ENCODE results near the gene CAMP. TPM values are rescaled to one million over a fixed set of nuclear protein-coding genes. Genes with fewer than 3 reads are reported as not detected.
A peak's percentile ranks its signal among the peaks of the same experiment; 100 is the strongest.
"Not testable (repeated sequence)": the region's sequence is repeated elsewhere in the genome, so short reads cannot be mapped to it uniquely, and the experiment has no call there.

The CAMP gene
- total RNA-seq, 2 donors from 2014 or later: 1.5 TPM; not detected in 1

GRCh38 chr3:48208076-48208475 is 15.2 kb upstream of the CAMP start:
- DNase-seq (ENCODE audit: low spot score): no peak
- no peak overlapping the region for H3K4me3 ChIP-seq

DNA sequence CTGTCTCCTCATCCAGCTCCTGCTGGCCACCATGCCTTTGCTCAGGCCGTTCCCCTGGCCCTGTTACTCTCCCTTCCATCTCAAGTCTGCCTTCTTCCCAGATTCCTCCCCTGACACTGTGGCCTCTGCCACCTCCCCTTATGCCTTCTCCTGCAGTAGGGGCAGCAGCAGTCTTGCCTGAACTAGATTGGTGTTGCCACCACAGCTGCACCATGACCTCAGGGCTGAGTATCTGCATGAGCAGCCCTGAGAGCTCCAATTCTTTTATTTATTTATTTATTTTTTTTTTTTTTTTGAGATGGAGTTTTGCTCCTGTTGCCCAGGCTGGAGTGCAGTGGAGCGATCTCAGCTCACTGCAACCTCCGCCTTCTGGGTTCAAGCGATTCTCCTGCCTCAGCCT is 13.8 kb upstream of the CAMP start:
- no peaks in the 10 kb centered on the region for H3K27me3 ChIP-seq
- H3K4me3 ChIP-seq: no peak overlapping the region
- H3K4me1 ChIP-seq: no peaks in the 10 kb centered on the region
- H3K27ac ChIP-seq: no peak overlapping the region
- TF ChIP-seq, protein P1, sequence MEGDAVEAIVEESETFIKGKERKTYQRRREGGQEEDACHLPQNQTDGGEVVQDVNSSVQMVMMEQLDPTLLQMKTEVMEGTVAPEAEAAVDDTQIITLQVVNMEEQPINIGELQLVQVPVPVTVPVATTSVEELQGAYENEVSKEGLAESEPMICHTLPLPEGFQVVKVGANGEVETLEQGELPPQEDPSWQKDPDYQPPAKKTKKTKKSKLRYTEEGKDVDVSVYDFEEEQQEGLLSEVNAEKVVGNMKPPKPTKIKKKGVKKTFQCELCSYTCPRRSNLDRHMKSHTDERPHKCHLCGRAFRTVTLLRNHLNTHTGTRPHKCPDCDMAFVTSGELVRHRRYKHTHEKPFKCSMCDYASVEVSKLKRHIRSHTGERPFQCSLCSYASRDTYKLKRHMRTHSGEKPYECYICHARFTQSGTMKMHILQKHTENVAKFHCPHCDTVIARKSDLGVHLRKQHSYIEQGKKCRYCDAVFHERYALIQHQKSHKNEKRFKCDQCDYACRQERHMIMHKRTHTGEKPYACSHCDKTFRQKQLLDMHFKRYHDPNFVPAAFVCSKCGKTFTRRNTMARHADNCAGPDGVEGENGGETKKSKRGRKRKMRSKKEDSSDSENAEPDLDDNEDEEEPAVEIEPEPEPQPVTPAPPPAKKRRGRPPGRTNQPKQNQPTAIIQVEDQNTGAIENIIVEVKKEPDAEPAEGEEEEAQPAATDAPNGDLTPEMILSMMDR (IDR thresholded peaks at IDR 0.05): no peak
- DNase-seq (ENCODE audit: low spot score): no peak
- no peaks in the 10 kb centered on the region for H3K36me3 ChIP-seq
- H3K9me3 ChIP-seq: no peaks in the 10 kb centered on the region

More at GRCh38 chr3:48208076-48208475, 15.2 kb upstream of the CAMP start:
- TF ChIP-seq, protein P1 (IDR thresholded peaks at IDR 0.05): no peak
- Histone ChIP-seq H3K36me3 (no peaks in the 10 kb centered on the region), H3K4me1 (no peaks in the 10 kb centered on the region), H3K27ac (no peak overlapping the region), H3K27me3 (no peaks in the 10 kb centered on the region), H3K9me3 (no peaks in the 10 kb centered on the region)

GRCh38 chr3:48210534-48210933 is 12.8 kb upstream of the CAMP start:
- H3K27me3 ChIP-seq; H3K36me3 ChIP-seq; H3K9me3 ChIP-seq; H3K4me3 ChIP-seq; DNase-seq (ENCODE audit: low spot score); H3K27ac ChIP-seq: not testable (repeated sequence)
- H3K4me1 ChIP-seq: peaks cover 0 to 10% of the 10 kb centered on the region in 2 donors

DNA sequence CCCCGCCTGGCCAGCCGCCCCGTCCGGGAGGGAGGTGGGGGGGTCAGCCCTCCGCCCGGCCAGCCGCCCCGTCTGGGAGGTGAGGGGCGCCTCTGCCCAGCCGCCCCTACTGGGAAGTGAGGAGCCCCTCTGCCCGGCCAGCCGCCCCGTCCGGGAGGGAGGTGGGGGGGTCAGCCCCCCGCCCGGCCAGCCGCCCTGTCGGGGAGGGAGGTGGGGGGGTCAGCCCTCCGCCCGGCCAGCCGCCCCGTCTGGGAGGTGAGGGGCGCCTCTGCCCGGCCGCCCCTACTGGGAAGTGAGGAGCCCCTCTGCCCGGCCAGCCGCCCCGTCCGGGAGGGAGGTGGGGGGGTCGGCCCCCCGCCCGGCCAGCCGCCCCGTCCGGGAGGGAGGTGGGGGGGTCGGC is 11.5 kb upstream of the CAMP start:
- H3K4me1 ChIP-seq: peaks cover 0 to 22% of the 10 kb centered on the region in 2 donors
- DNase-seq (ENCODE audit: low spot score); H3K9me3 ChIP-seq: not testable (repeated sequence)

DNA sequence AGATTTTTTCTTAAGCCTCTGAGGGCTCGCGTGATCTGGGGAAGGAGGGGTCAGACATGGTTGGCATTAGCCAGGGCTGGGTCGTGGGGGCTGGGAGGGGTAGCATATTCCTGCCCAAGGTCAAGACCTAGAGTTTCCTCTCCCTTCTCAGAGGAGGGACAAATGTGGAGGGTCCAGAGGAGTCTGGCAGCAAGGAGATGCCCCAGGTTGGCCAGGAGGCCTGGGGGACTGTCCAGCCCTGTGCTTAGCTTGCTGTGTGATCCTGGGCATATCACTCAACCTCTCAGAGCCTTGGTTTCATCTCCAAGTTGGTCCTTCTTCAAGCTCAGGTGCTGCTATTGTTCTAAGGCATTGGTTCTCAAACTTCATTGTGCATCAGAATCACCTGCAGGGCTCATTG is 9.1 kb upstream of the CAMP start:
- DNase-seq (ENCODE audit: low spot score): no peak
- H3K27ac ChIP-seq: no peak overlapping the region
- no peaks in the 10 kb centered on the region for H3K36me3 ChIP-seq
- no peaks in the 10 kb centered on the region for H3K27me3 ChIP-seq
- H3K4me1 ChIP-seq: peaks cover 0 to 22% of the 10 kb centered on the region in 2 donors
- H3K9me3 ChIP-seq: no peaks in the 10 kb centered on the region
- TF ChIP-seq, protein P1 (IDR thresholded peaks at IDR 0.05): no peak
- H3K4me3 ChIP-seq: no peak overlapping the region

More for the DNA sequence above, 11.5 kb upstream of the CAMP start:
- H3K27me3 ChIP-seq, H3K4me3 ChIP-seq, H3K27ac ChIP-seq, H3K36me3 ChIP-seq: not testable (repeated sequence)

GRCh38 chr3:48215019-48215418 is 8.3 kb upstream of the CAMP start:
- Histone ChIP-seq H3K27me3 (no peaks in the 10 kb centered on the region), H3K27ac (peak overlapping the region; percentile 77), H3K4me1 (peaks cover 0 to 22% of the 10 kb centered on the region in 2 donors), H3K36me3 (no peaks in the 10 kb centered on the region), H3K9me3 (no peaks in the 10 kb centered on the region), H3K4me3 (no peak overlapping the region)
- no peak for DNase-seq (ENCODE audit: low spot score)
- TF ChIP-seq, protein P1 (IDR thresholded peaks at IDR 0.05): no peak

DNA sequence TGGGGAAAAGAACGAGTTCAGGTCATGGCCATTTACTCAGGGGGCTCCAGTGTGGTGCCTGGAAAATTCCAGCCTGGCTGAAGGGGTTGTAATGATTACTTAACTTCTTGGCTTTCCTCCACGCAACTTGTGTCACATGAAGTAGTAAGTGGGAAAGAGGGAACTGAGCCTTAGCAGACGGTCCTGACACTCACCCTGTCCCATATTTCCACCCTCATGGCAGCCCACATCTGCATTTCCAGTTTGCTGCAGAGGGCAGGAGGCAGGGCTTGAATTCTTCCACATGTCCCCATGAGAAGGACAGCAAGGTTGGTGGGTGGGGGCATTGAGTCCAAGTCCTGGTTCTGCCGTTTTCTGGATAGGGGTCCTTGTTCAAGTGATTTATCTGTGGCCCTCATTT is 7.8 kb upstream of the CAMP start:
- no peaks in the 10 kb centered on the region for H3K36me3 ChIP-seq
- no peaks in the 10 kb centered on the region for H3K27me3 ChIP-seq
- peak; percentile 68 for DNase-seq (ENCODE audit: low spot score)
- TF ChIP-seq, protein P1 (IDR thresholded peaks at IDR 0.05): no peak
- H3K4me1 ChIP-seq: peaks cover 0 to 22% of the 10 kb centered on the region in 2 donors
- no peak overlapping the region for H3K4me3 ChIP-seq
- H3K27ac ChIP-seq: peak overlapping the region; percentile 77
- no peaks in the 10 kb centered on the region for H3K9me3 ChIP-seq
